Endodermal cell (in vitro differentiated cells): ENCODE data around the gene CALR3. TPM values are rescaled to one million over a fixed set of nuclear protein-coding genes. Genes with fewer than 3 reads are reported as not detected.
"Not testable (repeated sequence)": the region's sequence is repeated elsewhere in the genome, so short reads cannot be mapped to it uniquely, and the experiment has no call there.

Experiments
- DNase-seq: peaks from one replicate; pipeline ENCODE4 v3.0.0-alpha.2; 2017
- H3K27ac ChIP-seq: 2 replicates; pipeline ENCODE4 v1.5.1; 2013; ENCODE audit warnings: mild to moderate bottlenecking, low read depth, low read length, moderate library complexity
- H3K27me3 ChIP-seq: 2 replicates; pipeline ENCODE4 v1.6.1; 2013; ENCODE audit warnings: mild to moderate bottlenecking, low read length, moderate library complexity; ENCODE audit not compliant: insufficient read depth, control insufficient read depth, poor library complexity, severe bottlenecking
- H3K36me3 ChIP-seq: 2 replicates; pipeline ENCODE4 v1.7.0; 2013; ENCODE audit warnings: mild to moderate bottlenecking, low read length, moderate library complexity; ENCODE audit not compliant: control insufficient read depth, insufficient read depth
- H3K4me1 ChIP-seq: one replicate; pipeline ENCODE4 v1.7.0; 2013; ENCODE audit warnings: low read length; ENCODE audit not compliant: control insufficient read depth, insufficient read depth
- H3K4me3 ChIP-seq: 2 replicates; pipeline ENCODE4 v1.5.1; 2013; ENCODE audit warnings: mild to moderate bottlenecking, low read length, moderate library complexity
- H3K9ac ChIP-seq: 2 replicates; pipeline ENCODE4 v1.6.1; 2013; ENCODE audit warnings: mild to moderate bottlenecking, low read length, moderate library complexity; ENCODE audit not compliant: poor library complexity, severe bottlenecking; ENCODE audit errors: extremely low read depth
- H3K9me3 ChIP-seq: 2 replicates; pipeline ENCODE4 v1.6.1; 2013; ENCODE audit warnings: mild to moderate bottlenecking, low read length, moderate library complexity; ENCODE audit not compliant: control insufficient read depth
- H3K27ac Mint-ChIP-seq: 2 replicates; pipeline ENCODE4 v1.8.0; 2020; ENCODE audit warnings: mixed read lengths
- H3K27me3 Mint-ChIP-seq: 2 replicates; pipeline ENCODE4 v1.8.0; 2021; ENCODE audit warnings: mild to moderate bottlenecking, mixed read lengths; ENCODE audit not compliant: insufficient read depth
- H3K36me3 Mint-ChIP-seq: 2 replicates; pipeline ENCODE4 v1.8.0; 2020; ENCODE audit warnings: low read depth, mixed read lengths
- H3K4me1 Mint-ChIP-seq: 2 replicates; pipeline ENCODE4 v1.8.0; 2020; ENCODE audit warnings: mixed read lengths
- H3K4me3 Mint-ChIP-seq: 2 replicates; pipeline ENCODE4 v1.8.0; 2020; ENCODE audit warnings: mild to moderate bottlenecking, moderate library complexity, mixed read lengths
- H3K9me3 Mint-ChIP-seq: 2 replicates; pipeline ENCODE4 v1.8.0; 2020; ENCODE audit warnings: mild to moderate bottlenecking, mixed read lengths
- CTCF ChIP-seq: fragments of 200-600 bp; sonication (generic); conservative IDR thresholded peaks from 2 replicates; pipeline ENCODE4 v1.5.0; 2021; ENCODE audit warnings: antibody characterized with exemption, mild to moderate bottlenecking
- WGBS, 2 experiments: methylation state at CpG; one replicate each; pipeline versions ENCODE4 v1.1.5 to v1.1.7; 2013; ENCODE audit warnings: missing lambda C conversion rate in 2 of 2, mixed read lengths in 1 of 2; ENCODE audit not compliant: insufficient coverage in 1 of 2, insufficient read length in 1 of 2; 5-methylcytosine and 5-hydroxymethylcytosine counted together
- total RNA-seq, 2 donors: library from RNA; stranded (reverse); fragmentation: NEBNext Ultra II Directional in 1 of 2; extraction: Animal tissue kit (Norgen Biotek cat#: 25700) in 1 of 2; gene quantifications; 2 replicates in 1 of 2; 3 replicates in 1 of 2; pipeline ENCODE4 v1.2.1, GENCODE V29; 2021

Gene CALR3
- total RNA-seq, 2 donors from 2014 or later, result 0.27 TPM; not detected in 1

GRCh38 chr19:16497837-16498236 is 1.9 kb upstream of the CALR3 start:
- Mint-ChIP-seq H3K9me3 (no peaks in the 10 kb centered on the region), H3K27ac (peak overlapping the region; percentile 30), H3K4me1 (peaks cover 9% of the 10 kb centered on the region), H3K36me3 (peaks cover 14% of the 10 kb centered on the region), H3K4me3 (peak overlapping the region; percentile 86), H3K27me3 (no peaks in the 10 kb centered on the region)
- Histone ChIP-seq H3K9ac (no peak overlapping the region), H3K27me3 (no peaks in the 10 kb centered on the region), H3K27ac (no peak overlapping the region), H3K36me3 (peaks cover 11% of the 10 kb centered on the region), H3K4me3 (no peak overlapping the region), H3K9me3 (no peaks in the 10 kb centered on the region), H3K4me1 (no peaks in the 10 kb centered on the region)
- no peak for TF ChIP-seq CTCF
- DNase-seq, result peak; percentile 53
- WGBS, 2 experiments, result 83 to 88% methylated on average over 6 of the region's 6 CpGs

- Histone ChIP-seq H3K9ac (no peak overlapping the region), H3K4me1 (no peaks in the 10 kb centered on the region), H3K36me3 (peaks cover 6% of the 10 kb centered on the region), H3K27ac (no peak overlapping the region), H3K9me3 (no peaks in the 10 kb centered on the region), H3K27me3 (no peaks in the 10 kb centered on the region), H3K4me3 (peak overlapping the region; percentile 92)
- 97 to 100% methylated on average over 8 to 12 of the region's 12 CpGs for WGBS, 2 experiments
- Mint-ChIP-seq H3K9me3 (no peaks in the 10 kb centered on the region), H3K27me3 (no peaks in the 10 kb centered on the region), H3K36me3 (peaks cover 10% of the 10 kb centered on the region), H3K4me1 (peaks cover 9% of the 10 kb centered on the region), H3K4me3 (peak overlapping the region; percentile 86), H3K27ac (no peak overlapping the region)
- no peak for DNase-seq
- TF ChIP-seq CTCF, result no peak
Observed at GRCh38 chr19:16497042-16497441, 1.1 kb upstream of the CALR3 start.

- Histone ChIP-seq H3K36me3 (peaks cover 6% of the 10 kb centered on the region), H3K9me3 (no peaks in the 10 kb centered on the region), H3K9ac (peak overlapping the region; percentile 74), H3K4me3 (peak overlapping the region; percentile 92), H3K27ac (peak overlapping the region; percentile 86), H3K4me1 (no peaks in the 10 kb centered on the region), H3K27me3 (no peaks in the 10 kb centered on the region)
- no peak for DNase-seq
- Mint-ChIP-seq H3K9me3 (no peaks in the 10 kb centered on the region), H3K36me3 (peaks cover 6% of the 10 kb centered on the region), H3K4me3 (peak overlapping the region; percentile 86), H3K4me1 (peaks cover 9% of the 10 kb centered on the region), H3K27me3 (no peaks in the 10 kb centered on the region), H3K27ac (peak overlapping the region; percentile 91)
- 61 to 92% methylated on average over 10 to 16 of the region's 16 CpGs for WGBS, 2 experiments
- no peak for TF ChIP-seq CTCF
Observed at GRCh38 chr19:16496613-16496983, 631 bp upstream of the CALR3 start.

GRCh38 chr19:16486476-16486875 is 9.5 kb downstream of the CALR3 start:
- H3K36me3 Mint-ChIP-seq, H3K4me1 Mint-ChIP-seq, H3K36me3 ChIP-seq, H3K4me1 ChIP-seq, H3K4me3 ChIP-seq, H3K27ac ChIP-seq, H3K9me3 ChIP-seq, H3K27me3 ChIP-seq, H3K9ac ChIP-seq, H3K4me3 Mint-ChIP-seq, H3K9me3 Mint-ChIP-seq, H3K27ac Mint-ChIP-seq, H3K27me3 Mint-ChIP-seq, DNase-seq: not testable (repeated sequence)
- 89% methylated on average over 4 of the region's 4 CpGs; no CpG with 5 or more reads in 1 of the 2 experiments for WGBS, 2 experiments
